Measurements from ENCODE around the gene ACTN4. TPM values are rescaled to one million over a fixed set of nuclear protein-coding genes. Genes with fewer than 3 reads are reported as not detected.
"Not testable (repeated sequence)": the region's sequence is repeated elsewhere in the genome, so short reads cannot be mapped to it uniquely, and the experiment has no call there.

ACTN4 gene
- total RNA-seq, 2 donors from 2014 or later, result 181 to 204 TPM

GRCh38 chr19:38631811-38632475 is 15.5 kb upstream of the ACTN4 start:
- not testable (repeated sequence) for ATAC-seq; H3K9me3 Mint-ChIP-seq; DNase-seq (ENCODE audit: low spot score in 2 of 2); H3K27ac Mint-ChIP-seq
- H3K36me3 Mint-ChIP-seq, result peaks cover 9 to 17% of the 10 kb centered on the region in 2 donors

- peak overlapping the region in 1 of 2 donors; percentile 86 for H3K27ac Mint-ChIP-seq
- ATAC-seq (no peak), DNase-seq (ENCODE audit: low spot score in 2 of 2) (no peak)
- H3K9me3 Mint-ChIP-seq, result no peaks in the 10 kb centered on the region
- peaks cover 9 to 17% of the 10 kb centered on the region in 2 donors for H3K36me3 Mint-ChIP-seq
Measured at GRCh38 chr19:38632476-38633213, 14.8 kb upstream of the ACTN4 start.

- H3K9me3 Mint-ChIP-seq, result no peaks in the 10 kb centered on the region
- peaks cover 9 to 17% of the 10 kb centered on the region in 2 donors for H3K36me3 Mint-ChIP-seq
- H3K27ac Mint-ChIP-seq, result peak overlapping the region; percentile 67 to 94
- DNase-seq (ENCODE audit: low spot score in 2 of 2) (peak; percentile 74 to 80), ATAC-seq (peak in 1 of 2 donors; percentile 24)
Measured at GRCh38 chr19:38634757-38635482, 12.5 kb upstream of the ACTN4 start.

DNA sequence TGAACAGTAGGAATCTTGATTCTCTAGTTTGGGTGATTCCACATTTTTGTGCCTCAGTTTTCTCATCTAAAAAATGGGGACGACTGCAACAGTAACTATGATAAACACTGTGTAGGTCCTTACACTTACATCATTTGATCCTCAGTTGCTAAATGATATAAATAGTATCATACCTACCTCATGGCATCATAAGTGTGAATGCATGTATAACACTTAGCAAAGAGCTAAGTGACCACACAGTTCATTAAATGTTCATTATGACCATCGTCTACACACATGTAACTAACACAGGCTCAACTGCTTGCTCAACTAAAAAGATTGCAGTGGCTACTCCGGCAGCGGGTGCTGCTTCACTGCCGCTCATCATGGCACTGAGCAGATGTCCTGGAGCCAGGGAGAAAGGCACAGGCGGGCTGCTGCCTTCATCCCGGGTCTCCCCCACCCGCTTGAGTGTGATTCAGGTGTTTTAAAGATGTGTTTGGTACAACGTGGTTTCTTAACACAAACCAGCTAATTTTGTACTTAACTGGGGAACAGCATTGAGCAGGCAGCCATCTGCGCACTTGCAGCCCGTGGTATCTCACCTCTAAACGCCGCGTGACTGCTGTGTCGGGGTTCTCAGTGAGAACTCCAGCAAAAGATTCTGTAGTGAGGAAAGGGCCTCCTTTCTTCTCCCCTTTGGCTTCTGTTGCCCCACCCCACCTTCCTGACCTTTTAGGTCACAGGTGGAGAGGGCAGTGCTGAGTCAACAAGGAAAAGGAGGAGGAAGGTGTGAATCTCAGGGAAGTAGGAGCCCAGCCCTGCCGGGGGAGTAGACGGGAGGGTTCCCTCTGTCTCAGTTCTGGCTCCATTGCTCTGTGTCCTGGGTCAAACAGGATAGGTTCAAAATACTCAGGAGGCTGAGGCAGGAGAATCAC is 11.7 kb upstream of the ACTN4 start:
- Mint-ChIP-seq H3K27ac (no peak overlapping the region), H3K9me3 (no peaks in the 10 kb centered on the region), H3K36me3 (peaks cover 9 to 17% of the 10 kb centered on the region in 2 donors)
- ATAC-seq, result no peak
- no peak for DNase-seq (ENCODE audit: low spot score in 2 of 2)

- Mint-ChIP-seq H3K27ac (no peak overlapping the region), H3K36me3 (peaks cover 5 to 8% of the 10 kb centered on the region in 2 donors), H3K9me3 (no peaks in the 10 kb centered on the region)
- DNase-seq (ENCODE audit: low spot score in 2 of 2), result no peak
- ATAC-seq, result no peak
Measured at GRCh38 chr19:38638461-38638860, 9.0 kb upstream of the ACTN4 start.

- DNase-seq (ENCODE audit: low spot score in 2 of 2) (no peak), ATAC-seq (no peak)
- Mint-ChIP-seq H3K9me3 (no peaks in the 10 kb centered on the region), H3K36me3 (peaks cover 3% of the 10 kb centered on the region in 2 donors), H3K27ac (no peak overlapping the region)
Measured at GRCh38 chr19:38639679-38640078, 7.8 kb upstream of the ACTN4 start.

- Mint-ChIP-seq H3K27ac (no peak overlapping the region), H3K9me3 (no peaks in the 10 kb centered on the region), H3K36me3 (no peaks in the 10 kb centered on the region)
- DNase-seq (ENCODE audit: low spot score in 2 of 2) (no peak), ATAC-seq (no peak)
Measured at GRCh38 chr19:38640368-38640767, 7.1 kb upstream of the ACTN4 start.

- Mint-ChIP-seq H3K36me3 (no peaks in the 10 kb centered on the region), H3K9me3 (no peaks in the 10 kb centered on the region), H3K27ac (no peak overlapping the region)
- DNase-seq (ENCODE audit: low spot score in 2 of 2) (no peak), ATAC-seq (no peak)
Measured at GRCh38 chr19:38642176-38642575, 5.3 kb upstream of the ACTN4 start.

GRCh38 chr19:38644719-38645118 is 2.7 kb upstream of the ACTN4 start:
- no peak for DNase-seq (ENCODE audit: low spot score in 2 of 2)
- H3K36me3 Mint-ChIP-seq, result peaks cover 20% of the 10 kb centered on the region in 2 donors
- ATAC-seq, result no peak
- H3K27ac Mint-ChIP-seq, result no peak overlapping the region
- no peaks in the 10 kb centered on the region for H3K9me3 Mint-ChIP-seq

DNA sequence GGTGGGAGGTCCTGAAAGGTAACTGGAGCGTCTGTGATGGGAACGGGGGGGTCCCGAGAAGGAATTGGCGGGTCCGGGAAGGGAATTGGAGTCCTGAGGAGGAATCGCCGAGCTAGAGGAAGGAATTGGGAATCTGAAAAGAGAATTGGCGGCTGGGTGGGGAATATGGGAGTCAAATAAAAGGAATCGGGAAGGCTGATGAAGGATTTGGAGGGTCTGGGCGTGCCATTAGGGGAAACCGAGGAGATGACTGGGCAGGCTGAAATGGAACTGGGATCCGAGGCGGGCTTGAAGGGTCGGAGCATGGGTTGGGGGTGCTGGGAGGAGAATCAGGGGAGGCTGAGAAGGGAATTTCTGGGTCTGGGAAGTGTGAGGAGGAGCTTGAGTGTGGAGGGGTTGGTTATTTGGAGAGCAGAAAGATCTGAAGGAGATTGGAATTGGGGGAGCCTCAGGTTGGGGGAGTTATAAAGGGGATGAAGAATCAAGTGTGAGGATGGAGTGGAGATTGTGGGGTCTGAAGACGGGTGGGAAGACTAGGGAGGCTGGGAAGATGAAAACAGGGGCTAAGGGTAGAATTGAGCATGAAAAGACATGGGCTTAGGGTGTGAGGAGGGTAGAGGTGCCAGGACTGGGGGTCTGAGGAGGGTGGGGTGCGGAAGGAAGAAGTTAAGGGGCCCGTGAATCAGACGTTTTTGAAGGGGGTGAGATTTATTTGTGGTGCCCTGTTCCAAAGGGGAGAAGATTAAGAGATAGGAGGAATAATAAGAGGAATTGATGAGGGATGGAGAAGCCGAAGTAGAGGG is 718 bp downstream of the ACTN4 start:
- H3K9me3 Mint-ChIP-seq, result no peaks in the 10 kb centered on the region
- peak overlapping the region; percentile 94 to 95 for H3K27ac Mint-ChIP-seq
- H3K36me3 Mint-ChIP-seq, result peaks cover 27 to 31% of the 10 kb centered on the region in 2 donors
- DNase-seq (ENCODE audit: low spot score in 2 of 2) (no peak), ATAC-seq (no peak)

DNA sequence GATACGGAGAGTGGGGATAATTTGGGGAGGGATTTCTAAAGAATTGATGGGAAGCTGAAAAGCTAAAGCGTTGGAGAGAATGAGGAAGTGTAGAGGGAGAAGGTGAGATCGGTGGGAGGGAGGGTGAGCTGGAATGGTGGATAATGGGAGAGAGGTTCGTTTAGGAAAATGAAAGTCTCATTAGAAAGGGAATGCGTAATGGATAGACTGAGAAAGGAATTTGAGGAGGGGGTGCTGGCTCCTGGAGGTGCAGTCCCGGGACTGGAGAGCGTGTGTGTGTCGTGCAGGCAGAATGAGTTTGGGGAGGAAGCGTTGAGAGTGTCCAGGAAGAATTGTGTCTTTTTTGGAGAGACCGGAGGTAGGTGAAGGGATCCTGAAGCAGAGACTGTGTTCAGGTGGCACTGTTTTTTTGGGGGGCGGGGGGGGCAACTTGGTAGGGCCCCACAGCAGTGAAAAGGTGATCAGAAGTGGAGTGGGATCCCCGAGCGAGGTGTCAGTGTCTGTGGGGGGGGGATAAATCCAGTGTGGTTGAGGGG is 1.4 kb downstream of the ACTN4 start:
- Mint-ChIP-seq H3K9me3 (no peaks in the 10 kb centered on the region), H3K27ac (peak overlapping the region; percentile 94 to 95), H3K36me3 (peaks cover 34 to 36% of the 10 kb centered on the region in 2 donors)
- ATAC-seq (no peak), DNase-seq (ENCODE audit: low spot score in 2 of 2) (no peak)

DNA sequence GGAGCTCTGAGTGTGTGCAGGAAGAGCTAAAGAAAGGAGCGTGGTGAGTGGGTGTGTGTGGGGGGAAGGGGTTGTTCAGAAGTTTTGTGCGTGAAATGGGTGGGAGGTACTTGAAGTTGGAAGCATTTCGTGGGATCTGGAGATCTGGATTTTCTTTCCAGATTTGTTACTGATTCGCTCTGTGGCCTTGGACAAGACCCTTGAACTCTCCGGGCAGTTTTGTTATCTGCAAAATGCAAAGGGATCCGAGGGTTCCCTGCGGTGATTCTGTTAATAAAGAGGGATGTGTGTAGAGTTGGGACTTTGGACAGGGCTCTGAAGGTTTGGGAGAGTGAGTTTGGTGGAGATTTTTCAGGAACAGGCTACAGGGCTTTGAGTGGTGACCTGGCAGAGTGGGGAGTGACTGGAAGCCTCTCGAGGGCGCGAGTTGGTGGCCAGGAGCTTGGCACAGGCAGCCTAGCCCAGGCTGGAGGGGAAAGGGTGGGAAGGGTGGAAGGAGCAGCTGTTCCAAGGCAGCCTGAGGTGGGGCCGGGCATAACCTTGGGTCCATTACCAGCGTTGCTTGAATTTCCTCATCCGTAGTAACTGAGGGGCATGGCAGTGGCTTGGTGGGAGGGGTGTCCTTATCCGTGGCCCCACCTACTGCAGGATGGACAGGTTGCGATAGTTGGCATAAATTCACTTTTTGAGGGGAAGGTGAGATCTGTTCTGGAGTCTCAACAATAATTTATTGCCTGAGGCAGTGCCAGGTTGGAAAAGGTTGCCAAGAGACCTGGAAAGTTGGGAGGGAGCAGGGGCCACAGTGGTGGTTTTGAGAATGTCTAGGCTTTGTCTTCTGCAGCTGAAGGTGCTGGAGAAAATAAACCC is 2.1 kb downstream of the ACTN4 start:
- no peak for DNase-seq (ENCODE audit: low spot score in 2 of 2)
- Mint-ChIP-seq H3K36me3 (peaks cover 36 to 41% of the 10 kb centered on the region in 2 donors), H3K9me3 (no peaks in the 10 kb centered on the region), H3K27ac (peak overlapping the region in 1 of 2 donors; percentile 94)
- no peak for ATAC-seq

- Mint-ChIP-seq H3K36me3 (peaks cover 36 to 44% of the 10 kb centered on the region in 2 donors), H3K27ac (no peak overlapping the region), H3K9me3 (no peaks in the 10 kb centered on the region)
- DNase-seq (ENCODE audit: low spot score in 2 of 2), result no peak
- no peak for ATAC-seq
Measured at GRCh38 chr19:38650172-38650775, 2.8 kb downstream of the ACTN4 start.

- no peaks in the 10 kb centered on the region for H3K9me3 Mint-ChIP-seq
- no peak for ATAC-seq
- no peak overlapping the region for H3K27ac Mint-ChIP-seq
- peaks cover 36 to 44% of the 10 kb centered on the region in 2 donors for H3K36me3 Mint-ChIP-seq
- DNase-seq (ENCODE audit: low spot score in 2 of 2), result no peak
Measured at GRCh38 chr19:38650911-38651584, 3.6 kb downstream of the ACTN4 start.
